Body of pancreas (tissue), 4 donors: Measurements from ENCODE around the gene RRN3.

Experiments
- POLR2A ChIP-seq, 3 donors: fragments of 450-650 bp; IDR thresholded peaks; one replicate each; pipeline ENCODE4 v1.6.1; 2016; ENCODE audit warnings: antibody characterized with exemption in 3 of 3, mild to moderate bottlenecking in 2 of 3
- TF ChIP-seq, protein P1 (sequence below), 7 experiments: fragments of 450-650 bp in 4 of 7; fragments of 200-600 bp in 3 of 7; sonication (generic) in 3 of 7; IDR thresholded peaks; one replicate each; pipeline ENCODE4 v1.5.1; 2016 to 2019; ENCODE audit warnings: antibody characterized with exemption in 7 of 7

DNA sequence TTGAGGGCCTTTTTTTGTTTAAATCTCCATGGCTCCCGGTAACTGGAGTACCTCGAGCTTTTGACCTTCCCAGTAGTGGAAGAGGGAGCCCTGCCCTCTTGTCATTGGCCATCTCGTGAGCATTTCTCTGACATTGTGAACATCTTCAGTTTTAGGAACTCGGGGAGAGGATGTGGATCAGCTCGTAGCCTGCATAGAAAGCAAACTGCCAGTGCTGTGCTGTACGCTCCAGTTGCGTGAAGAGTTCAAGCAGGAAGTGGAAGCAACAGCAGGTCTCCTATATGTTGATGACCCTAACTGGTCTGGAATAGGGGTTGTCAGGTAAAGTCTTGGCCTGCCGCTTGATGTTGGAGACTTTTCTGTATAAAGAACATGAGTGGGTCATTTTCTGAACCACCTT, 62.5 kb downstream of the RRN3 start:
- no peak for TF ChIP-seq POLR2A (IDR thresholded peaks at IDR 0.05)
- TF ChIP-seq, protein P1, sequence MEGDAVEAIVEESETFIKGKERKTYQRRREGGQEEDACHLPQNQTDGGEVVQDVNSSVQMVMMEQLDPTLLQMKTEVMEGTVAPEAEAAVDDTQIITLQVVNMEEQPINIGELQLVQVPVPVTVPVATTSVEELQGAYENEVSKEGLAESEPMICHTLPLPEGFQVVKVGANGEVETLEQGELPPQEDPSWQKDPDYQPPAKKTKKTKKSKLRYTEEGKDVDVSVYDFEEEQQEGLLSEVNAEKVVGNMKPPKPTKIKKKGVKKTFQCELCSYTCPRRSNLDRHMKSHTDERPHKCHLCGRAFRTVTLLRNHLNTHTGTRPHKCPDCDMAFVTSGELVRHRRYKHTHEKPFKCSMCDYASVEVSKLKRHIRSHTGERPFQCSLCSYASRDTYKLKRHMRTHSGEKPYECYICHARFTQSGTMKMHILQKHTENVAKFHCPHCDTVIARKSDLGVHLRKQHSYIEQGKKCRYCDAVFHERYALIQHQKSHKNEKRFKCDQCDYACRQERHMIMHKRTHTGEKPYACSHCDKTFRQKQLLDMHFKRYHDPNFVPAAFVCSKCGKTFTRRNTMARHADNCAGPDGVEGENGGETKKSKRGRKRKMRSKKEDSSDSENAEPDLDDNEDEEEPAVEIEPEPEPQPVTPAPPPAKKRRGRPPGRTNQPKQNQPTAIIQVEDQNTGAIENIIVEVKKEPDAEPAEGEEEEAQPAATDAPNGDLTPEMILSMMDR (IDR thresholded peaks at IDR 0.05), result no peak
